ENCODE data around the gene CCDC85B. TPM values are rescaled to one million over a fixed set of nuclear protein-coding genes. Genes with fewer than 3 reads are reported as not detected.
A peak's percentile ranks its signal among the peaks of the same experiment; 100 is the strongest.

CCDC85B gene
- total and polyA plus RNA-seq, 2 of the 13 experiments (the other 11 are each of a cell fraction or from before 2014, with no cell fraction given), result 8.2 to 19.5 TPM

DNA sequence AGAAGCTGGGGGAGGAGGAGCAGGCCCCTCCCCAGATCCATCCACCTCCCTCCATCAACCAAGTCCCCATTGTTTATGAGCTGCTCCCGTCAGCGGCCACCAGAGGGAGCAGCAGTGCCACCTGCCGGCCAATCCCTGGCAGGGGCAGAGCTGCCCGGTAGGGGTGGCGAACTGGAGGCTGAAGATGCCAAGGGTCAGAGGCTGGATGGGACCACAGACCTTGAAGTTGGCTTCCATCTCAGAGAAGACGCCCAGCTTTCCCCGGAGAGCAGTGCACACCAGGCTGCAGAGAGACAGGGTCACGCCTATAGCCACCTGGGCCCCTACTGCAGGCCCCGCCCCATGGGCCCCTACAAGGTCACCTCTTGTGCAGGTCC, 5.8 kb upstream of the CCDC85B start (continued):
- no peak for TF ChIP-seq TFDP2 (CRISPR knock-in tag; IDR thresholded peaks at IDR 0.05)
- no peak for TF ChIP-seq ZNF839 (CRISPR knock-in tag; IDR thresholded peaks at IDR 0.05; ENCODE audit: borderline replicate concordance)
- TF ChIP-seq, protein P1, sequence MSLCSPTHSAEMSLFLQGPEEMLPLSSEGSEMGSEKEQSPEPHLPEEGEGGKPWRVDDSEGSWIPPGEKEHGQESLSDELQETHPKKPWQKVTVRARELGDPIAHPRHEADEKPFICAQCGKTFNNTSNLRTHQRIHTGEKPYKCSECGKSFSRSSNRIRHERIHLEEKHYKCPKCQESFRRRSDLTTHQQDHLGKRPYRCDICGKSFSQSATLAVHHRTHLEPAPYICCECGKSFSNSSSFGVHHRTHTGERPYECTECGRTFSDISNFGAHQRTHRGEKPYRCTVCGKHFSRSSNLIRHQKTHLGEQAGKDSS (CRISPR knock-in tag; IDR thresholded peaks at IDR 0.05; ENCODE audit: borderline replicate concordance, low read depth), result no peak
- no peak for TF ChIP-seq IRX3 (CRISPR knock-in tag; IDR thresholded peaks at IDR 0.05; ENCODE audit: borderline replicate concordance, low read depth)
- no peak for TF ChIP-seq GZF1 (CRISPR knock-in tag; IDR thresholded peaks at IDR 0.05)
- no peak for TF ChIP-seq ZIK1 (CRISPR knock-in tag; IDR thresholded peaks at IDR 0.05; ENCODE audit: borderline replicate concordance, low read depth)
- TF ChIP-seq SOX5 (CRISPR knock-in tag; IDR thresholded peaks at IDR 0.05; ENCODE audit: borderline replicate concordance), result 0 out of 2 replicates have a peak, but pooled peaks have one; percentile 12
- TF ChIP-seq ZFX (CRISPR knock-in tag; IDR thresholded peaks at IDR 0.05; ENCODE audit: low read depth), result peak; percentile 18; the same call in 1 of the 2 replicates
- no peak for TF ChIP-seq SIN3A (IDR thresholded peaks at IDR 0.05; ENCODE audit: borderline replicate concordance, low read depth, low read length)
- no peak for TF ChIP-seq ZBTB38 (CRISPR knock-in tag; IDR thresholded peaks at IDR 0.05)
- TF ChIP-seq ELF4 (CRISPR knock-in tag; IDR thresholded peaks at IDR 0.05; ENCODE audit: borderline replicate concordance), result no peak
- no peak for TF ChIP-seq ZNF318 (CRISPR knock-in tag; IDR thresholded peaks at IDR 0.05)
- no peak for TF ChIP-seq ZBTB46 (CRISPR knock-in tag; IDR thresholded peaks at IDR 0.05; ENCODE audit: borderline replicate concordance)

Data from HepG2 (cell line).